Erythroblast (primary cell): ENCODE data around the gene LINC00237.

Experiments
- GATA1 ChIP-seq: IDR thresholded peaks from 2 replicates; pipeline ENCODE4 v1.6.1; 2011; ENCODE audit warnings: low read depth, mild to moderate bottlenecking, control low read depth, low read length, moderate library complexity
- POLR2A ChIP-seq: IDR thresholded peaks from 2 replicates; pipeline ENCODE4 v1.6.1; 2011; ENCODE audit warnings: mild to moderate bottlenecking, low read length

GRCh38 chr20:21099751-21100577 lies 6.2 kb downstream of the LINC00237 start:
- TF ChIP-seq POLR2A (no peak), GATA1 (no peak)
